ENCODE data around the gene ADRM1. TPM values are rescaled to one million over a fixed set of nuclear protein-coding genes. Genes with fewer than 3 reads are reported as not detected.

Gene ADRM1
- total RNA-seq, 1 donor from 2014 or later: 87.2 TPM

GRCh38 chr20:62266851-62267250 is 35.9 kb upstream of the ADRM1 start:
- no peak for DNase-seq (ENCODE audit: low spot score)
- no peak overlapping the region for H3K27ac Mint-ChIP-seq (ENCODE audit: unreplicated experiment)
- TF ChIP-seq CTCF (IDR thresholded peaks at IDR 0.05): no peak

GRCh38 chr20:62267543-62267942 is 35.3 kb upstream of the ADRM1 start:
- DNase-seq (ENCODE audit: low spot score): no peak
- no peak overlapping the region for H3K4me3 Mint-ChIP-seq (ENCODE audit: unreplicated experiment)
- TF ChIP-seq CTCF (IDR thresholded peaks at IDR 0.05): no peak
- no peak overlapping the region for H3K27ac Mint-ChIP-seq (ENCODE audit: unreplicated experiment)
- peaks cover 19% of the 10 kb centered on the region for H3K36me3 Mint-ChIP-seq (ENCODE audit: low read depth)
- no peaks in the 10 kb centered on the region for H3K4me1 Mint-ChIP-seq (ENCODE audit: low read depth)
- no peaks in the 10 kb centered on the region for H3K27me3 Mint-ChIP-seq (ENCODE audit: low read depth)
- no peaks in the 10 kb centered on the region for H3K9me3 Mint-ChIP-seq (ENCODE audit: low read depth)

More at GRCh38 chr20:62266851-62267250, 35.9 kb upstream of the ADRM1 start:
- Mint-ChIP-seq H3K4me3 (ENCODE audit: unreplicated experiment) (no peak overlapping the region), H3K4me1 (ENCODE audit: low read depth) (no peaks in the 10 kb centered on the region), H3K27me3 (ENCODE audit: low read depth) (no peaks in the 10 kb centered on the region), H3K36me3 (ENCODE audit: low read depth) (peaks cover 19% of the 10 kb centered on the region), H3K9me3 (ENCODE audit: low read depth) (no peaks in the 10 kb centered on the region)

- Mint-ChIP-seq H3K4me1 (ENCODE audit: low read depth) (no peaks in the 10 kb centered on the region), H3K27me3 (ENCODE audit: low read depth) (no peaks in the 10 kb centered on the region)
These were observed 34.4 kb upstream of the ADRM1 start for GRCh38 chr20:62268228-62268900.

GRCh38 chr20:62269378-62269777 is 33.4 kb upstream of the ADRM1 start:
- H3K36me3 Mint-ChIP-seq (ENCODE audit: low read depth): peaks cover 32% of the 10 kb centered on the region
- no peak for DNase-seq (ENCODE audit: low spot score)
- no peak overlapping the region for H3K27ac Mint-ChIP-seq (ENCODE audit: unreplicated experiment)

More at GRCh38 chr20:62268228-62268900, 34.4 kb upstream of the ADRM1 start:
- no peaks in the 10 kb centered on the region for H3K9me3 Mint-ChIP-seq (ENCODE audit: low read depth)
- no peak overlapping the region for H3K4me3 Mint-ChIP-seq (ENCODE audit: unreplicated experiment)
- DNase-seq (ENCODE audit: low spot score): no peak
- H3K36me3 Mint-ChIP-seq (ENCODE audit: low read depth): peaks cover 24% of the 10 kb centered on the region
- H3K27ac Mint-ChIP-seq (ENCODE audit: unreplicated experiment): no peak overlapping the region
- TF ChIP-seq CTCF (IDR thresholded peaks at IDR 0.05): no peak

GRCh38 chr20:62269871-62270270 is 32.9 kb upstream of the ADRM1 start:
- Mint-ChIP-seq H3K27me3 (ENCODE audit: low read depth) (no peaks in the 10 kb centered on the region), H3K27ac (ENCODE audit: unreplicated experiment) (no peak overlapping the region), H3K4me1 (ENCODE audit: low read depth) (no peaks in the 10 kb centered on the region), H3K4me3 (ENCODE audit: unreplicated experiment) (no peak overlapping the region), H3K36me3 (ENCODE audit: low read depth) (peaks cover 29% of the 10 kb centered on the region), H3K9me3 (ENCODE audit: low read depth) (no peaks in the 10 kb centered on the region)
- TF ChIP-seq CTCF (IDR thresholded peaks at IDR 0.05): no peak
- no peak for DNase-seq (ENCODE audit: low spot score)

More at GRCh38 chr20:62269378-62269777, 33.4 kb upstream of the ADRM1 start:
- no peaks in the 10 kb centered on the region for H3K9me3 Mint-ChIP-seq (ENCODE audit: low read depth)
- no peak for TF ChIP-seq CTCF (IDR thresholded peaks at IDR 0.05)
- no peaks in the 10 kb centered on the region for H3K27me3 Mint-ChIP-seq (ENCODE audit: low read depth)
- H3K4me1 Mint-ChIP-seq (ENCODE audit: low read depth): no peaks in the 10 kb centered on the region
- H3K4me3 Mint-ChIP-seq (ENCODE audit: unreplicated experiment): no peak overlapping the region

Data from chondrocyte (in vitro differentiated cells).